Neural cell (in vitro differentiated cells): ENCODE data around the gene PRKAB1.
"Not testable (repeated sequence)": the region's sequence is repeated elsewhere in the genome, so short reads cannot be mapped to it uniquely, and the experiment has no call there.

Source experiments
- EP300 ChIP-seq: fragments of 450-650 bp; conservative IDR thresholded peaks from 2 replicates; pipeline ENCODE4 v1.6.1; 2014; ENCODE audit warnings: antibody characterized with exemption, mild to moderate bottlenecking, moderate library complexity; ENCODE audit not compliant: poor library complexity, severe bottlenecking
- EZH2 ChIP-seq: fragments of 200-600, 300-800 bp; shearing (Covaris generic), sonication (generic); IDR thresholded peaks from 2 replicates; pipeline ENCODE4 v1.6.1; 2014; ENCODE audit warnings: antibody characterized with exemption, low read length, borderline replicate concordance, mild to moderate bottlenecking; ENCODE audit not compliant: insufficient read depth, poor library complexity, severe bottlenecking
- REST ChIP-seq: IDR thresholded peaks from 2 replicates; pipeline ENCODE4 v1.6.1; 2012; ENCODE audit warnings: borderline replicate concordance
- TF ChIP-seq, protein P1 (sequence below): fragments of 450-650 bp; IDR thresholded peaks from 2 replicates; pipeline ENCODE4 v1.5.1; 2014; ENCODE audit warnings: antibody characterized with exemption, mild to moderate bottlenecking, moderate library complexity; ENCODE audit not compliant: poor library complexity, severe bottlenecking

GRCh38 chr12:119658166-119658565 lies 9.8 kb upstream of the PRKAB1 start:
- TF ChIP-seq, protein P1, sequence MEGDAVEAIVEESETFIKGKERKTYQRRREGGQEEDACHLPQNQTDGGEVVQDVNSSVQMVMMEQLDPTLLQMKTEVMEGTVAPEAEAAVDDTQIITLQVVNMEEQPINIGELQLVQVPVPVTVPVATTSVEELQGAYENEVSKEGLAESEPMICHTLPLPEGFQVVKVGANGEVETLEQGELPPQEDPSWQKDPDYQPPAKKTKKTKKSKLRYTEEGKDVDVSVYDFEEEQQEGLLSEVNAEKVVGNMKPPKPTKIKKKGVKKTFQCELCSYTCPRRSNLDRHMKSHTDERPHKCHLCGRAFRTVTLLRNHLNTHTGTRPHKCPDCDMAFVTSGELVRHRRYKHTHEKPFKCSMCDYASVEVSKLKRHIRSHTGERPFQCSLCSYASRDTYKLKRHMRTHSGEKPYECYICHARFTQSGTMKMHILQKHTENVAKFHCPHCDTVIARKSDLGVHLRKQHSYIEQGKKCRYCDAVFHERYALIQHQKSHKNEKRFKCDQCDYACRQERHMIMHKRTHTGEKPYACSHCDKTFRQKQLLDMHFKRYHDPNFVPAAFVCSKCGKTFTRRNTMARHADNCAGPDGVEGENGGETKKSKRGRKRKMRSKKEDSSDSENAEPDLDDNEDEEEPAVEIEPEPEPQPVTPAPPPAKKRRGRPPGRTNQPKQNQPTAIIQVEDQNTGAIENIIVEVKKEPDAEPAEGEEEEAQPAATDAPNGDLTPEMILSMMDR = not testable (repeated sequence)
- TF ChIP-seq EZH2, REST, EP300: not testable (repeated sequence)
